ENCODE measurements around the gene ELK4.

DNA sequence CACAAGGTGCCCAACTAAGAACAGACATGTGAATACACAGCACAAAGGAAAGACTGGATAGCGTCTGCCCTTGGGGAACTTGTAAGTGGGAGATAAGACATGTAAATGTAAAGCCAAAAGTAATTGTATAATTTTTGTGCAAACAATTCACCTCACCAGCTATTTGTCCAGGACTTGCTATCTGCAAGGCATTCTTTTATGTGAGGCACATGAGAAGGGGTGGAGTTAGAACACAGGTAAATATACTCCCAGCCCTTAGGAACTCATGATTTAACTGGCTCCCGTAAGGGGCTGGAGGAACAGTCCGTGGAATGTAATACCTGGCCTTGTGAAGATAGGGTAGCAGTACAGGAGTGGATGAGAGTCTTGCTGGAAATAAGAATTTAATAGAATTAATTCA is 66.0 kb downstream of the ELK4 start:
- TF ChIP-seq, protein P1, sequence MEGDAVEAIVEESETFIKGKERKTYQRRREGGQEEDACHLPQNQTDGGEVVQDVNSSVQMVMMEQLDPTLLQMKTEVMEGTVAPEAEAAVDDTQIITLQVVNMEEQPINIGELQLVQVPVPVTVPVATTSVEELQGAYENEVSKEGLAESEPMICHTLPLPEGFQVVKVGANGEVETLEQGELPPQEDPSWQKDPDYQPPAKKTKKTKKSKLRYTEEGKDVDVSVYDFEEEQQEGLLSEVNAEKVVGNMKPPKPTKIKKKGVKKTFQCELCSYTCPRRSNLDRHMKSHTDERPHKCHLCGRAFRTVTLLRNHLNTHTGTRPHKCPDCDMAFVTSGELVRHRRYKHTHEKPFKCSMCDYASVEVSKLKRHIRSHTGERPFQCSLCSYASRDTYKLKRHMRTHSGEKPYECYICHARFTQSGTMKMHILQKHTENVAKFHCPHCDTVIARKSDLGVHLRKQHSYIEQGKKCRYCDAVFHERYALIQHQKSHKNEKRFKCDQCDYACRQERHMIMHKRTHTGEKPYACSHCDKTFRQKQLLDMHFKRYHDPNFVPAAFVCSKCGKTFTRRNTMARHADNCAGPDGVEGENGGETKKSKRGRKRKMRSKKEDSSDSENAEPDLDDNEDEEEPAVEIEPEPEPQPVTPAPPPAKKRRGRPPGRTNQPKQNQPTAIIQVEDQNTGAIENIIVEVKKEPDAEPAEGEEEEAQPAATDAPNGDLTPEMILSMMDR (IDR thresholded peaks at IDR 0.05), result no peak
- TF ChIP-seq POLR2A (IDR thresholded peaks at IDR 0.05), result no peak

Measured in thyroid gland (tissue), 4 donors.